DND-41 (cell line): ENCODE measurements around the gene NAT8L.

Experiments used
- ATAC-seq: fragments of 200-7000 bp; cut with Tn5 transposase; 3 replicates; pipeline ENCODE4 v1.9.1; 2021; ENCODE audit warnings: low read depth; ENCODE audit not compliant: insufficient read depth
- DNase-seq: peaks from one replicate; pipeline ENCODE4 v3.0.0-alpha.2; 2020
- H2AFZ ChIP-seq: 2 replicates; pipeline ENCODE4 v1.6.0; 2012; ENCODE audit warnings: low read depth, low read length
- H3K27ac ChIP-seq: 2 replicates; pipeline ENCODE4 v1.5.1; 2012; ENCODE audit warnings: low read length, inconsistent platforms
- H3K27me3 ChIP-seq: fragments of 200-600 bp; sonication (generic); 2 replicates; pipeline ENCODE4 v1.6.0; 2012; ENCODE audit warnings: low read length, mild to moderate bottlenecking, inconsistent platforms; ENCODE audit not compliant: insufficient read depth, poor library complexity
- H3K36me3 ChIP-seq: 2 replicates; pipeline ENCODE4 v1.5.1; 2012; ENCODE audit warnings: low read length, inconsistent platforms; ENCODE audit not compliant: insufficient read depth
- H3K4me1 ChIP-seq: 2 replicates; pipeline ENCODE4 v1.5.1; 2012; ENCODE audit warnings: mild to moderate bottlenecking, low read length; ENCODE audit not compliant: insufficient read depth
- H3K4me2 ChIP-seq: 2 replicates; pipeline ENCODE4 v1.6.0; 2012; ENCODE audit warnings: mild to moderate bottlenecking, moderate library complexity, low read length, inconsistent platforms; ENCODE audit not compliant: insufficient read depth
- H3K4me3 ChIP-seq, 2 experiments: fragments of 200-600 bp in 1 of 2; shearing (Covaris generic) in 1 of 2; 2 replicates each; pipeline ENCODE4 v1.5.1; 2012 to 2016; ENCODE audit warnings: inconsistent platforms in 2 of 2, low read length in 2 of 2, mild to moderate bottlenecking in 2 of 2, low read depth in 1 of 2, moderate library complexity in 1 of 2
- H3K79me2 ChIP-seq: 2 replicates; pipeline ENCODE4 v1.6.0; 2012; ENCODE audit warnings: low read length, inconsistent platforms; ENCODE audit not compliant: insufficient read depth
- H3K9ac ChIP-seq: 2 replicates; pipeline ENCODE4 v1.6.0; 2012; ENCODE audit warnings: low read depth, mild to moderate bottlenecking, inconsistent platforms, low read length, moderate library complexity
- H3K9me3 ChIP-seq: 2 replicates; pipeline ENCODE4 v1.5.1; 2012; ENCODE audit warnings: low read length, moderate library complexity, mild to moderate bottlenecking, inconsistent platforms; ENCODE audit not compliant: insufficient read depth, severe bottlenecking
- H4K20me1 ChIP-seq: 2 replicates; pipeline ENCODE4 v1.6.0; 2012; ENCODE audit warnings: low read length; ENCODE audit not compliant: insufficient read depth
- CTCF ChIP-seq: IDR thresholded peaks from 2 replicates; pipeline ENCODE4 v1.5.1; 2012; ENCODE audit warnings: borderline replicate concordance, low read length, moderate library complexity, mild to moderate bottlenecking; ENCODE audit not compliant: poor library complexity, severe bottlenecking; ENCODE audit errors: extremely low read depth
- EZH2 ChIP-seq: IDR thresholded peaks from 3 replicates; pipeline ENCODE4 v1.6.1; 2012; ENCODE audit warnings: borderline replicate concordance, low read depth, mild to moderate bottlenecking, moderate library complexity, low read length, inconsistent platforms; ENCODE audit not compliant: severe bottlenecking

Gene NAT8L

GRCh38 chr4:2082627-2083026 lies 23.5 kb downstream of the NAT8L start:
- ATAC-seq (no peak), DNase-seq (no peak)
- H3K4me1 ChIP-seq = no peaks in the 10 kb centered on the region
- no peaks in the 10 kb centered on the region for H3K79me2 ChIP-seq
- H4K20me1 ChIP-seq = peaks cover 3% of the 10 kb centered on the region; the same call in 1 of the 2 replicates
- H3K4me2 ChIP-seq = no peak overlapping the region
- H3K27me3 ChIP-seq = peaks cover 5% of the 10 kb centered on the region
- no peaks in the 10 kb centered on the region for H3K36me3 ChIP-seq
- H2AFZ ChIP-seq = no peak overlapping the region
- H3K9ac ChIP-seq = no peak overlapping the region
- H3K9me3 ChIP-seq = no peaks in the 10 kb centered on the region
- H3K27ac ChIP-seq = no peak overlapping the region
- no peak overlapping the region for H3K4me3 ChIP-seq
- no peak for TF ChIP-seq CTCF
- no peak for TF ChIP-seq EZH2

- DNase-seq (no peak), ATAC-seq (no peak)
- peaks cover 5% of the 10 kb centered on the region for H3K27me3 ChIP-seq
- peaks cover 3% of the 10 kb centered on the region; the same call in 1 of the 2 replicates for H4K20me1 ChIP-seq
- no peaks in the 10 kb centered on the region for H3K4me1 ChIP-seq
- H3K4me2 ChIP-seq = no peak overlapping the region
- H3K36me3 ChIP-seq = no peaks in the 10 kb centered on the region
- no peaks in the 10 kb centered on the region for H3K79me2 ChIP-seq
- H2AFZ ChIP-seq = no peak overlapping the region
- no peak overlapping the region for H3K27ac ChIP-seq
- TF ChIP-seq EZH2 (no peak), CTCF (no peak)
- no peaks in the 10 kb centered on the region for H3K9me3 ChIP-seq
- H3K4me3 ChIP-seq = no peak overlapping the region
- no peak overlapping the region for H3K9ac ChIP-seq
Measured at GRCh38 chr4:2083116-2083825, 24.1 kb downstream of the NAT8L start.

- no peak overlapping the region for H3K9ac ChIP-seq
- no peaks in the 10 kb centered on the region for H3K36me3 ChIP-seq
- no peak overlapping the region for H3K4me2 ChIP-seq
- no peak overlapping the region for H3K4me3 ChIP-seq
- ATAC-seq (no peak), DNase-seq (no peak)
- no peak overlapping the region for H2AFZ ChIP-seq
- H4K20me1 ChIP-seq = peaks cover 3% of the 10 kb centered on the region; the same call in 1 of the 2 replicates
- H3K4me1 ChIP-seq = no peaks in the 10 kb centered on the region
- TF ChIP-seq EZH2 = no peak
- no peak for TF ChIP-seq CTCF
- H3K27ac ChIP-seq = no peak overlapping the region
- no peaks in the 10 kb centered on the region for H3K9me3 ChIP-seq
- peaks cover 5% of the 10 kb centered on the region for H3K27me3 ChIP-seq
- no peaks in the 10 kb centered on the region for H3K79me2 ChIP-seq
Measured at GRCh38 chr4:2083826-2084160, 24.7 kb downstream of the NAT8L start.

GRCh38 chr4:2084316-2084715 lies 25.2 kb downstream of the NAT8L start:
- no peak overlapping the region for H3K4me2 ChIP-seq
- peaks cover 3% of the 10 kb centered on the region; the same call in 1 of the 2 replicates for H4K20me1 ChIP-seq
- ATAC-seq = no peak
- no peak overlapping the region for H2AFZ ChIP-seq
- H3K27ac ChIP-seq = no peak overlapping the region
- H3K36me3 ChIP-seq = no peaks in the 10 kb centered on the region
- H3K79me2 ChIP-seq = no peaks in the 10 kb centered on the region
- no peaks in the 10 kb centered on the region for H3K9me3 ChIP-seq
- DNase-seq = peak; percentile 1
- H3K9ac ChIP-seq = no peak overlapping the region
- TF ChIP-seq CTCF (no peak), EZH2 (no peak)
- H3K4me3 ChIP-seq = no peak overlapping the region
- peaks cover 5% of the 10 kb centered on the region for H3K27me3 ChIP-seq
- H3K4me1 ChIP-seq = no peaks in the 10 kb centered on the region
